ENCODE results near the gene KCNB1.

GRCh38 chr20:49412254-49412653, 70.2 kb downstream of the KCNB1 start:
- TF ChIP-seq, protein P1, sequence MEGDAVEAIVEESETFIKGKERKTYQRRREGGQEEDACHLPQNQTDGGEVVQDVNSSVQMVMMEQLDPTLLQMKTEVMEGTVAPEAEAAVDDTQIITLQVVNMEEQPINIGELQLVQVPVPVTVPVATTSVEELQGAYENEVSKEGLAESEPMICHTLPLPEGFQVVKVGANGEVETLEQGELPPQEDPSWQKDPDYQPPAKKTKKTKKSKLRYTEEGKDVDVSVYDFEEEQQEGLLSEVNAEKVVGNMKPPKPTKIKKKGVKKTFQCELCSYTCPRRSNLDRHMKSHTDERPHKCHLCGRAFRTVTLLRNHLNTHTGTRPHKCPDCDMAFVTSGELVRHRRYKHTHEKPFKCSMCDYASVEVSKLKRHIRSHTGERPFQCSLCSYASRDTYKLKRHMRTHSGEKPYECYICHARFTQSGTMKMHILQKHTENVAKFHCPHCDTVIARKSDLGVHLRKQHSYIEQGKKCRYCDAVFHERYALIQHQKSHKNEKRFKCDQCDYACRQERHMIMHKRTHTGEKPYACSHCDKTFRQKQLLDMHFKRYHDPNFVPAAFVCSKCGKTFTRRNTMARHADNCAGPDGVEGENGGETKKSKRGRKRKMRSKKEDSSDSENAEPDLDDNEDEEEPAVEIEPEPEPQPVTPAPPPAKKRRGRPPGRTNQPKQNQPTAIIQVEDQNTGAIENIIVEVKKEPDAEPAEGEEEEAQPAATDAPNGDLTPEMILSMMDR (IDR thresholded peaks at IDR 0.05) = no peak
- no peak for TF ChIP-seq ZFX (IDR thresholded peaks at IDR 0.05; ENCODE audit: borderline replicate concordance)

Data from 22Rv1 (cell line).